Measurements from ENCODE around the gene ERCC3. TPM values are rescaled to one million over a fixed set of nuclear protein-coding genes. Genes with fewer than 3 reads are reported as not detected.

ERCC3 gene
- total and polyA plus RNA-seq, 8 donors = 16.5 to 103 (median 34.5) TPM

DNA sequence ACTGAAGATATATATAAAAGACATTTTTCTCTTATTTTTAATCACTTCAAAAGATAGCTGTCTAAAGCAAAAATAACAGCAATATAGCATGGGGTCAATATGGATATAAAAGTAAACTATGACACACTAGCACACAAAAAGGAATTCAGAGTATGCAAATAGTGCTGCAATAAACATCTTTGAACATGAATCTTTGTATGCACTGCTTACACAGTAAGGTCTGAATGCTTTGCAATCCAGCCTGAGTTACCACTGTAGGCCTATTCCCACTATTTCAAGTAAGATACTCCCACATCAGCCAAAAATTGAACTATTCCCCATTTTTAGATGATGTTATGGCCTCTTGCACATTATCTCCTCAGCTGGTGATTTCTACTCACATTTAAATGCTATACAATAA is 27.4 kb upstream of the ERCC3 start:
- peaks cover 25 to 92% (median 91%) of the 10 kb centered on the region in 4 donors for H3K36me3 ChIP-seq
- H3K4me1 ChIP-seq = no peaks in the 10 kb centered on the region
- no peaks in the 10 kb centered on the region for H3K27me3 ChIP-seq
- no peak overlapping the region for H3K4me3 ChIP-seq
- no peak for DNase-seq
- H3K27ac ChIP-seq = no peak overlapping the region
- intact Hi-C loops (cut with DNase I; ENCODE audit: low total_unique reads) = no loop called here
- TF ChIP-seq POLR2AphosphoS5 (IDR thresholded peaks at IDR 0.05) = no peak
- no peak for TF ChIP-seq EP300 (IDR thresholded peaks at IDR 0.05)
- TF ChIP-seq, protein P1, sequence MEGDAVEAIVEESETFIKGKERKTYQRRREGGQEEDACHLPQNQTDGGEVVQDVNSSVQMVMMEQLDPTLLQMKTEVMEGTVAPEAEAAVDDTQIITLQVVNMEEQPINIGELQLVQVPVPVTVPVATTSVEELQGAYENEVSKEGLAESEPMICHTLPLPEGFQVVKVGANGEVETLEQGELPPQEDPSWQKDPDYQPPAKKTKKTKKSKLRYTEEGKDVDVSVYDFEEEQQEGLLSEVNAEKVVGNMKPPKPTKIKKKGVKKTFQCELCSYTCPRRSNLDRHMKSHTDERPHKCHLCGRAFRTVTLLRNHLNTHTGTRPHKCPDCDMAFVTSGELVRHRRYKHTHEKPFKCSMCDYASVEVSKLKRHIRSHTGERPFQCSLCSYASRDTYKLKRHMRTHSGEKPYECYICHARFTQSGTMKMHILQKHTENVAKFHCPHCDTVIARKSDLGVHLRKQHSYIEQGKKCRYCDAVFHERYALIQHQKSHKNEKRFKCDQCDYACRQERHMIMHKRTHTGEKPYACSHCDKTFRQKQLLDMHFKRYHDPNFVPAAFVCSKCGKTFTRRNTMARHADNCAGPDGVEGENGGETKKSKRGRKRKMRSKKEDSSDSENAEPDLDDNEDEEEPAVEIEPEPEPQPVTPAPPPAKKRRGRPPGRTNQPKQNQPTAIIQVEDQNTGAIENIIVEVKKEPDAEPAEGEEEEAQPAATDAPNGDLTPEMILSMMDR (IDR thresholded peaks at IDR 0.05) = no peak
- TF ChIP-seq POLR2A (IDR thresholded peaks at IDR 0.05) = no peak
- no peaks in the 10 kb centered on the region for H3K9me3 ChIP-seq

DNA sequence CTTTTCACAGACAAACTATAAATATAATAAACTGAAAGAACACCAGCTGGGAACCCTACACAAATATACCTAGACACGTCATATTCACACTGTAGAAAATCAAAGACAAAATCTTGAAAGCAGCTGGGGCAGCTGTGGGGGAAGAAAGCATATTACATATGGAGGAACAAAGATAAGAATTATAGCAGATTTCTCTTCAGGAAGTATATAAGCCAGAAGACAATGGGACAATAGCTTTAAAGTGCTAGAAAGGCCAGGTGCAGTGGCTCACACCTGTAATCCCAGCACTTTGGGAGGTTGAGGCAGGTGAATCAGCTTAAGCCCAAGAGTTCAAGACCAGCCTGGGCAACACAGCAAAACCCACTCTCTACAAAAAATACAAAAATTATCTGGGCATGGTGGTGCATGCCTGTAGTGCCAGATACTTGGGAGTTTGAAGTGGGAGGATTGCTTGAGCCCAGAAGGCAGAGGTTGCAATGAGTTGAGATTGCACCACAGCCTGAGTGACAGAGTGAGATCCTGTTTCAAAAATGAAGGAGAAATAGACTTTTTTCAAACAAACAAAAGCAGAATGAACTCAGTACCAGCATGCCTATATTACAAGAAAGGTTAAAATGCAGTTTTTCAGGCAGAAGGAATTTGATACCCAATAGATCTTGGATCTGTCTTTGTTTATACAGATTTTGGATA is 26.8 kb upstream of the ERCC3 start:
- H3K4me1 ChIP-seq = no peaks in the 10 kb centered on the region
- no peaks in the 10 kb centered on the region for H3K27me3 ChIP-seq
- TF ChIP-seq, protein P1 (IDR thresholded peaks at IDR 0.05) = no peak
- no peak for TF ChIP-seq EP300 (IDR thresholded peaks at IDR 0.05)
- no peak for DNase-seq
- intact Hi-C loops (cut with DNase I; ENCODE audit: low total_unique reads) = no loop called here
- H3K9me3 ChIP-seq = no peaks in the 10 kb centered on the region
- WGBS, 5 donors = 54 to 95% (median 93%) methylated on average over 1 of the region's 1 CpG
- H3K27ac ChIP-seq = no peak overlapping the region
- H3K36me3 ChIP-seq = peaks cover 30 to 94% (median 93%) of the 10 kb centered on the region in 4 donors
- no peak overlapping the region for H3K4me3 ChIP-seq

DNA sequence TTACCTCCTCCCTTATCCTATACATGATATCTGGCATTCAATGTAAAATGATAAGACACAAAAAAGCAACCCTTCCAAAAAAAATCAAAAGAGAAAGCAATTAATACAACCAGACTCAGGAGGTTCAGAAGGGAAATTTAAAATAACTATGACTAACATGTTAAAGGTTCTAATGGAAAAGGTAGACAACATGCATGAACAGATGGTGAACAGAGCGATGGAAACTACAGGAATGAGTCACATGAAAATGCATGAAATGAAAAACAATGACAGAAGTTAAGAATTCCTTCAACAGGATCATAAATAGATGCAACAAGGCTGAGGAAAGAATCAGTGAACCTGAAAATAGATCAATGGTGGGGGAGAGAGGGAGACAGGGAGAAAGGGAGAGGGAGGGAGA is 26.1 kb upstream of the ERCC3 start:
- H3K27me3 ChIP-seq = no peaks in the 10 kb centered on the region
- H3K4me3 ChIP-seq = no peak overlapping the region
- no peak for TF ChIP-seq POLR2A (IDR thresholded peaks at IDR 0.05)
- no peak for TF ChIP-seq EP300 (IDR thresholded peaks at IDR 0.05)
- TF ChIP-seq POLR2AphosphoS5 (IDR thresholded peaks at IDR 0.05) = no peak
- TF ChIP-seq, protein P1 (IDR thresholded peaks at IDR 0.05) = no peak
- intact Hi-C loops (cut with DNase I; ENCODE audit: low total_unique reads) = no loop called here
- no peak for DNase-seq
- no peak overlapping the region for H3K27ac ChIP-seq
- H3K4me1 ChIP-seq = no peaks in the 10 kb centered on the region
- no peaks in the 10 kb centered on the region for H3K9me3 ChIP-seq
- WGBS, 5 donors = 90 to 96% (median 92%) methylated on average over 1 of the region's 1 CpG
- H3K36me3 ChIP-seq = peaks cover 35 to 94% (median 93%) of the 10 kb centered on the region in 4 donors

DNA sequence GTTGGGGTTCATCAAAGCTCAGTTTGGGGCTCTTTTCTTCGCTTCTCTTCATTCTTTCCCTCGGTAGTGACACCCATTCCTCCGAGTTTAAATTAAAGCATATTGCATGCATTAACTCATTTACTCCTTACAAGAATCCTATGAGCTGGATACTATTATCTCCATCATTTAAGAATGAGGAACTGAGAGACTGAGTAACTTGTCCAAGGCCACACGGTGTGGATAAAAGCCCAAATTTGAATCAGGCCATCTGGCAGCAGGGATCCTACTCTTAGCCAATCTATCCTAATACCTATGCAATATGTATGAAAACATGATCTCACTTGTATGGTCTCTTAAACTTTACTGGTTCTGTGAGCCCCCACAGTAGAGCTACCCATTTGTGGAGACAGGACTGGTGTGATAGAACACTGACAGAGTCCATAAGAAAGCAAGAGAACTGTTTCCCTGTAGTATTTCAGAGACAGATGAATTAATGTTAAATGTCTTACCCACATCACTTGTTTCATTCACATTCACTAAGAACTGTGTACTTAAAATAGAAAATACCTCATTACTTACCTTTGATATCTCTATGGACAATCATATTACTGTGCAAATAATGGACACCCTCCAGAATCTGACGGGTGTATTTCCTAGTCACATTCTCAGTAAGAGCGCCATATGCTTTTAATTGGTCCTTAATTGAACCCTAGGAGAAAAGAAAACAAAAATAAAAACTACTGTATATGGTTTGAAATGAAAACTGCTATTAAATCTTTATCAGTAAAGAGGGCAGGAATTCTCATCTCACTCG is 20.4 kb upstream of the ERCC3 start:
- WGBS, 5 donors = 76 to 84% (median 82%) methylated on average over 7 of the region's 7 CpGs
- intact Hi-C loops (cut with DNase I; ENCODE audit: low total_unique reads) = no loop called here

More for the DNA sequence above, 20.4 kb upstream of the ERCC3 start:
- Histone ChIP-seq H3K9me3 (no peaks in the 10 kb centered on the region), H3K36me3 (peaks cover 22 to 100% (median 97%) of the 10 kb centered on the region in 4 donors), H3K27me3 (no peaks in the 10 kb centered on the region), H3K27ac (no peak overlapping the region), H3K4me1 (no peaks in the 10 kb centered on the region), H3K4me3 (no peak overlapping the region)
- DNase-seq = no peak
- TF ChIP-seq EP300 (IDR thresholded peaks at IDR 0.05) = no peak
- no peak for TF ChIP-seq POLR2A (IDR thresholded peaks at IDR 0.05)
- TF ChIP-seq POLR2AphosphoS5 (IDR thresholded peaks at IDR 0.05) = no peak
- TF ChIP-seq, protein P1 (IDR thresholded peaks at IDR 0.05) = no peak

All from stomach (tissue), 9 donors.